Hematopoietic multipotent progenitor cell treated with erythropoietin and hydrocortisone succinate and interleukin-3 and kit ligand, for 17 days (in vitro differentiated cells): ENCODE results near the gene CTTNBP2.

ENCODE experiments used
- DNase-seq: peaks from one replicate; pipeline ENCODE4 v3.0.0-alpha.2; 2015; ENCODE audit warnings: low spot score

Gene CTTNBP2

DNA sequence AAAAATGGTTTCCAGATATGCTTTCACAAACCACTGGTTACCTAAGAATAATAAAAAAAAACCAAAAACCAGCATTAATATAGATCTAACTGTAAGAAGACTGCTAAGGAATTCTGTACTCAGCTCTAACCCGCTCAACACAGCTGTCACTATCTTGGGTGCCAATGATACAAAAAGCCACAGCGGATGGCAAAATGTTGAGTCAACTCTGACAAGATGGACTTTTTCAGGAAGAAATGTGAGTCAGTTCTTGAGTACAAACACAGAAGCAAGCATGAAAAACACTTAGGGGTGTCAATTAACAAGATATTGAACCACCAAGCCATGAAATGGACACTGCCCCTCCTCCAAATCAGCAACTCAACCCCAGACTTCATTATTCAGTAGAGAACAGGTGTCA, 55.0 kb downstream of the CTTNBP2 start:
- DNase-seq: no peak

DNA sequence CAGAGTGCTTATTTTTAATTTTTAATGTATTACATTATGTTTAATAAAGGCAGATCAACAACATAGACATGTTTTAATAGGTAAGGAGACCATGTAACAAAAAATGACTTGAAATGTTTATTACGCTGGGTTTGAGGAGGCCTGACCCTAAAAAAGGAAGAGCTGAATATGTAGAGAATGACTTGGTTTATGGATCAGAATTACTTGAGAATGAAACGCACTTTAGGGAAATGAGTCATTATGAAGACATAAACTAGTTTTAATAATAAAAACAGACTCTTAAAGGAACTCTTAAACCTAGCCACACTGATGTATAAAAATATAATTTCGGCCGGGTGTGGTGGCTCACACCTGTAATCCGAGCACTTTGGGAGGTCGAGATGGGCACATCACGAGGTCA, 56.5 kb downstream of the CTTNBP2 start:
- DNase-seq: no peak

DNA sequence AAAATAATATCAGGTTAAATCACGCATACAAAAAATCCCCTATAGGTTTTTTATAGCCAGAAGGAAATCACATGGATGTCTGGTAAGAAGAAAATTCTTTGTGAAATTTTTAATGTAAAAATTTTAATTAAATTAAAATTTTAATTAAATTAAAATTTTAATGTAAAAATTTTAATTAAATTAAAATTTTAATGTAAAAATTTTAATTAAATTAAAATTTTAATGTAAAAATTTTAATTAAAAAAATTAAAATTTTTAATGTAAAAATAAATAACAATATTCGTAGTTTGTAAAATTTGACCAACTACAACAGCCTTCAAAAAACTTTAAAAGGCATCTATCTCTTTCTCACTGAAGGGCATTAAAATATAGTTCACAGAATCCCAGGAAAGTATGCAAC, 61.5 kb downstream of the CTTNBP2 start:
- DNase-seq: no peak

DNA sequence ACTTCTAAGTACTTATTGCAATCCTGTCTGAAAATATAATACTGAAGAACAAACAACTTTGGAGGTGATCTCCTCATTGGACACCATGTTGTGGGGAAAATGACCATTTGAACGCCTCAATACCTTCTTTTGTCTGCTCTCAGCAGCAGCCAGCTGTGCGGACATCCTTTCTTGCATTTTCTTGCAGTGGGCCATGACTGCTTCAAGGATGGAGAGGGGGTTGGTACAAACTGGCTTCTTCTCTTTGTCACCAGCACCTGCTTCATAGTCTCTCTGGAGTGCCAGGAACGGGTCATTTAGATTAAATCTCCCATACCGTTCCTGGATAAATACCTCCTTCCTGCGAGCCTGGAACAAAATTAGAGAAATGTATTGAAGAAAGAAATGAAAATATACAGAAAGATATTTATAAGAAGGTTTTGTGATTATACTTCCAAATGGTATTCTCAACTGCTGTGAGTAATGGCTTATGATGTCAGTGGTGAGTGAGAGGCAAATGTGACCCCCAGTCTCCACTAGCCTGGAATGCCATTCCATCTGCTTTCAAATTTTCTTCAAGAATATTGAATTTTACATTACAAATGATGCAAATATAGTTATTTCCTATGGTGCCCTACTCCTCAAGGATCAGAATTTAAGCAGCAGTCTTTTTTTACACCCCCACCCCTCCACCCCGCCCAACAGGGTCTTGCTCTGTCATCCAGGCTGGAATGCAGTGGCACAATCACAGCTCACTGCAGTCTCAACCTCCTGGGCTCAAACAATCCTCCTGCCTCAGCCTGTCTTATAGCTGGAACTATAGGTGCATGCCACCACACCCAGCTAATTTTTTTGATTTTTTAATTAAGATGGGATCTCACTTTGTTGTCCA, 62.4 kb downstream of the CTTNBP2 start:
- no peak for DNase-seq

DNA sequence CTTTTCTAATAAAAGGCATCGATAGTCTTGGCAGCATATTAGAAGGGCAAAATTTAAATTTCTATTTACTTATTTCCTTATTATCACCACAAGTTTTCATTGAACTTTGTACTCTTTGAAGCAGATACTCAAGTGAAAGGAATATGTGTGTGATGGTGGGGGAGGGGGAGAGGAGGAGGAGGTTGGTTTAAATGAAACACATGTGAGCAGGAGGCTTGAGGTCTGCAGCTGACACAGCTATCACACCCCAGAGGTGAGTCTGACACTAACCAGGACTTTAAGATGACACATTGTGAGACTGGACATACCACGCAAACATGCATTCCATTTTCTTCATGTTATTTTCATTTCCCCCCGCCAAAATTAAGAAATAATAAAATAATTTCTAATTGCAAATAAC, 63.3 kb downstream of the CTTNBP2 start:
- no peak for DNase-seq

DNA sequence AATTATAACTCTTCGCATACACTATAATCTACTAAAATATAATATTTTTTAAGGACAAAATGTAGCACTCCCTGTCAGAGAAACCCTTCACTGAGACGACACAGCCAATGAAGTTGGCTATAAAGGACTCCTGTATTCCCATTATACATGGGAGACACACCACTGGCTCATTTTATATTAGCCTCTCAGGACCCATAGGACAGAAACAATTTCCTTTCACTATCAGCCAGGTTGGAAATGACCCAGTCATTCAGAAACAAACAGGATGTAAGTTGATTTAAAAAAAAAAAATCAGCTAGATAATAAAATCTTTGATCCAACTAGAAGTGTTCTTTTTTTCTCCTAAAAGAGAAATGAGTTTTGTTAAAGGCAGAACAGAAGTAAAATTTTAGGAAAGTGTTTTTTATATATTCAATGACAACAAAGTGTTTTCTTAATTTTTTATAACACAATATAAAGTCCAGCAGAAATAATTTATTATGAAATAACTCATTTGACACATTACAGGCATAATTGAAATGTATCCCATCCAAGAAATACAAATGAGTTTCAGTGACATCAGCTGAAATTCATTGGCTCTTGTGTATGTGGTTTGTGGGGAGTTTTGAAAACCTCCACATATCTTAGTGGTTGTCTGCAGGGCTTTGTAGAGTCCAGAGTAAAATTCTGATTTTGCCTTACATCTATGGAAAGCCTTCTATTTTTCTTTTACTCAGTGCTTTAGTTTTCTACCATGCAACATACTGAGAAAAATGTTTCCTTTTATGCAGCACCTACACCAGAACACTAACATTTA, 64.1 kb downstream of the CTTNBP2 start:
- DNase-seq: no peak

DNA sequence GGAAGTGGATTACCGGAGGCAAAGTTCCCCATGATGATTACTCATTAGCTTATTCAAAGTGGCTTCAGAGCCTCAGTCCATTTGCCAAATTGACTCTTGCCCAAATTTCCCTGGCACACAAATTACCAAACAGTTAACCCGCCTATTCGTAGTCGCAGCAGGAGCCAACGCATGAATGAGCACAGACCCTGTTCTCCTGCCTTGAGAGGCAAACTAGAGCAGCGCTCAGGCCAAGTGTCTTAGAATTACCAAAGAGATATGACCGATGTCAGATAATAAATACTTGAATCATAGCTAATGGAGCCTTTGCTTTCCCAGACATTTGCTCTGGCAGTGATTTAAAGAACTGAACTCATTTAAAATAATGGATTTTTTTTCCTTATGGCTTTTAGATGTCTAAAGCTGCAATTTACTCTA, 64.9 kb downstream of the CTTNBP2 start:
- no peak for DNase-seq

DNA sequence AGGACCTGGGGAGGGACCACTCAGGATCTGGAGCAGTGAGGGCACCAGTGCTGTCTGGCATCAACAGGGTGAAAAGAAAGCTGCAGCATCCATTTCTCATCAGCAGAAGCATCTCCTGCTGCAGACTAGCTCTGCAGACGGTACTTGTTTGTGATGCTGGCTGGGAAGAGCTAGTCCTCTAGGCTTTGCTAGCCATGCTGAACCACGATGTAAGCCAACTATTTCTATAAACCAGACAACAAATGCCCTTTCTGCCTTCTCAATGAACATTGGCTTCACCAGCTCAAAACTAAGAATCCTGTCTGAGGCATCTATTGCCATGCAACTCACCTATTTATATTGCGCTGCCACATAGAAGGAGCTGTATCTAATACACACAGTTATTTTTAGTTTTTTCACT, 65.6 kb downstream of the CTTNBP2 start:
- no peak for DNase-seq

DNA sequence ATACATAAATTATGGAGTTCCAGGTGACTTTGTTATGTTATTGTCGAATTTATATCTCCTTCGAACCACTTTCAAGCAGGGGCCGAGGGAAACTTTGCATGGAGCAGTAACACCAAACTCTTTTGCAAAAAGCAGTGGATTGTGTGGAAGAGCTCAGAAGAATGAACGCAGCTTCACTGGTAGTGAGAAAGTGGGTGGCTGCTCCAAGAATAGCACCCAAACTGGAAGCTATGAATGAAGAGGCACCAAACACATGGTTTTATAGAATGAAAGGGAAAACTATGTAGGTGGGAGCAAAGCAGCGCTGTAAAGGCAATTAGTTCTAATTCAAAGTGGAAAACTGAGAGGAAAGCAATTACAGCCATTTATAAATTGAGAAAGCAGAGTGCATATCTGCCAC, 67.2 kb downstream of the CTTNBP2 start:
- DNase-seq: no peak

DNA sequence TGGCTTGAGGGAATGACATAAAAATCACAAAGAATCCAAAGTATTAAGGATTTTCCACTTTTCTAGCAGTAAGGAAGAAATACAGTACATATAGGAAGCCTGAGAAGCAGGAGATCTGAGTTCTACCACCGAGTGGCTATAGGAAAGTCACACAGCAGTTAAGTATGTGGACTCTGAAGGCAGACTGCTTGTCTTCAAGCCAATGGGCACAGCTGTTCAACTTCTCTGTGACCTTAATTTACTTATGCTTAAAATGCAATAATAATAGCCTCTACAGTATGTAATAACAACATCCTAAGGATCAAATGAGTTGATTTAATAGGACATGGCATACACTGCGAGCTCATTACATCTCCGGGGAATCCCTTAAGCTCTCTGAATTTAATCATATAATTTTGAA, 68.0 kb downstream of the CTTNBP2 start:
- no peak for DNase-seq

DNA sequence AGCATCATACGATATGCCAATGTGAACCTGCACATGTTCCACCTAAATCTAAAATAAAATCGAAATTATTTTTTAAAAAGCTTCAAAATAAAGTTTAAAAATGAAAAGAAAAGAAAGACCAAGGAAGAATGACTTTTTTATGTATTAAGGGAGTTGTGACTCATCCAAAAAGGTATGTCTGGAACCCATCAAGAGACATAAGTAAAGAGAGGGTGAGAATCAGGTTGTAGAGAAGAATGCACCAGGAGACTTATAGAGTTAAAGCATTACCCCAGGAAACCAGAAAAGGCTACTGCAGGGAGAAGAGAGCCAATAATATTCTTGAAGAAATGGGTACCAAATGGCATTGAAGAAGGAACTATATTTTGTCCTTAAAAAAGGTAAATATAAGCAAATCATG, 69.8 kb downstream of the CTTNBP2 start:
- no peak for DNase-seq

DNA sequence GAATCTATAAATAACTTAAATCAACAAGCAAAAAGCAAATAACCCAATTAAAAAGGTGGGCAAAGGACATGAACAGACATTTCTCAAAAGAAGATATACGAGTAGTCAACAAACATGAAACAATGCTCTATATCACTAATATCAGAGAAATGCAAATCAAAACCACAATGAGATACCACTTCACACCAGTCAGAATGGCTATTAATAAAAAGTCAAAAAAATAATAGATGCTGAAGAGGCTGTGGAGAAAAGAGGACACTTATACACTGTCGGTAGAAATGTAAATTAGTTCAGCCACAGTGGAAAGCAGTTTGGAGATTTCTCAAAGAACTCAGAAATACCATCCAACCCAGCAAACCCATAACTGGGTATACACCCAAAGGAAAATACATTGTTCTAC, 70.6 kb downstream of the CTTNBP2 start:
- DNase-seq: no peak

DNA sequence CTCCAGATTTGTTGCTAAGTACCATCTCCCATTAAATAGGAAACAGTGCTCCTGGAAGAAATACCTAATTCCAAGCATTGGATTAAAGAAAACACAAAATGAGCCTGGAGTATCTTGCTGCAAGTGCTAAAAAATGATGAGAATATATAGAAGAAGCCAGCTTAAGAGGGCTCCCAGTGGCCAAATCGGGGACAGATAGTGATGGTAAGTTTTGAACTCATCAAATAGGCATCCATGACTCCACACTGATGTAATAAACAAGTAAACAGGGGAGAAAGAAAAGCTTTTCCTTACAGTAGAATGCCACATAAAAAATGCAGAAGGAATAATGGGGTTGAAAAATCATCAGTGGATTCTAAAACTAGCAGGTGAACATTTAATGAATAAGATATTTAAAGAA, 72.4 kb downstream of the CTTNBP2 start:
- no peak for DNase-seq

DNA sequence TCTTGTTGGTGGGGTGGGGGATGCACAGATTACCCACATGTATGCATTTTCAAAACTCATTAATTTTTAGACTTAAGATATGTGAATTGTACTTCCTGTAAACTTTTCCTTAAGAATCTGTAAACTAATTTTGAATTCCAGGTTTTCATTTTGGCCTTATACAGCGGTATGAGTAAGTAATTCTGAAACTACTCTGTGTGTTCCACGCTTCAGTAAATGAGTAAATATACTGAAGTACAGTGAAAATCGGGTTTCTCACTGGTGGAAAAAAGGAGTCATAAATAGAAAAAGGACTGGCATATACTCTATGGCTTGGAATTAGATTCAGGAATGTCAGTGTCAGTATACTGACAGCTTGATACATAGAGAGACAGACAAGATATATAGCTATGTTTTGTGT, 72.8 kb downstream of the CTTNBP2 start:
- DNase-seq: no peak

DNA sequence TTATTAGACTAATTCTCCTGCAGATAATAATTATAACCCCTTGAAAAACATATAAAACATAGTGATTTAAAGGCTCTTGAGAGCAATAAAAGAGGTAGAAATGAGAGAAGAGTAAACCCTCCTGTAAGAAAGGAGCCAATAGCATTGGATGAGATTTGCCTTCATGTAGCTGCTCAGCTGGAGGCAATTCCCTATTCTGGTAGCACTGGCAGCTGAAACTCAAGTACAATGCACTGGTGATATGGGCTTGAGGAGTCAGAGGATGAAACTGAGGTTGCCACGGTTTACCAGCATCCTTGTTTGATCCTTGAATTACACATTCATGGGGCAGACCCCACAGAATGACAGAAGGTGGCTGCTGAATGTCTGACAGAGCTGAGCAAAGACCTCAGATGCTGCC, 76.4 kb downstream of the CTTNBP2 start:
- DNase-seq: no peak

DNA sequence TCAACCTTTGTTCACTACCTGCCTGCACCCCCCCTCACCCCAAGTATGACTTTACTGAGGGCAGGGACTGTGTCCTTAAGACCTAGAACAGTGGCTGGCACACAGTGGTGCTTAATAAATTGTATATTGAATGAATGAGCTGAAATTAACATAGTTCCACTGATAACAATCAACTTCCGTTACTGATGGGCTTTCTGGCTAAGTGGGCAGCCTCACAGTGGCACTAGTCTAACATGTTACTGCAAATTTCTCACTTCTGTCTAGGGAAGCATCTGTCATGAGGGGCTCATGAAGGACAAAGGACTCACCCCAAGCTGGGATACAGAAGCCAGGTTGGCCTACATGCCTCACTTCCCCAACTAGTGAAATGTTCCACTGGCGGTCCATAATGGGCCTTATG, 79.3 kb downstream of the CTTNBP2 start:
- DNase-seq: no peak

DNA sequence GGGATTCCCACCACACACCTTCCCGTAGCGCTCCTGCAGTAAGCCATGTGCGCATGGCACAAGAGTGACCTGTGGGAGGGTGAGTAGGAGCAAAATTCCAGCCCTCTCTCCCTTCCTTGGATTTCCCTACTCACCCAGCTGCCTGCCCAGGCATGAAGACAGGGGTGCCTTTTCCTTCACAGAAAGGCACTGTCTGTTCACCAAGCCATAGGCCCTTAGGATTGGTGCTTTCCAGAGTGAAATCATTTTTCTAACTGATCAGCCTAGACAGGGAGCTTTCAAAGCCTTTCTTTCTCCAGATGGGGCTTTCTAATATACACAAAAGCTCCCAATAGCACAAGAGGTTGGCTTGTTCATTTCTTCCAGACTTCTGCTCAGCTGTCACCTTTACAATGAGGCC, 79.7 kb downstream of the CTTNBP2 start:
- DNase-seq: no peak

DNA sequence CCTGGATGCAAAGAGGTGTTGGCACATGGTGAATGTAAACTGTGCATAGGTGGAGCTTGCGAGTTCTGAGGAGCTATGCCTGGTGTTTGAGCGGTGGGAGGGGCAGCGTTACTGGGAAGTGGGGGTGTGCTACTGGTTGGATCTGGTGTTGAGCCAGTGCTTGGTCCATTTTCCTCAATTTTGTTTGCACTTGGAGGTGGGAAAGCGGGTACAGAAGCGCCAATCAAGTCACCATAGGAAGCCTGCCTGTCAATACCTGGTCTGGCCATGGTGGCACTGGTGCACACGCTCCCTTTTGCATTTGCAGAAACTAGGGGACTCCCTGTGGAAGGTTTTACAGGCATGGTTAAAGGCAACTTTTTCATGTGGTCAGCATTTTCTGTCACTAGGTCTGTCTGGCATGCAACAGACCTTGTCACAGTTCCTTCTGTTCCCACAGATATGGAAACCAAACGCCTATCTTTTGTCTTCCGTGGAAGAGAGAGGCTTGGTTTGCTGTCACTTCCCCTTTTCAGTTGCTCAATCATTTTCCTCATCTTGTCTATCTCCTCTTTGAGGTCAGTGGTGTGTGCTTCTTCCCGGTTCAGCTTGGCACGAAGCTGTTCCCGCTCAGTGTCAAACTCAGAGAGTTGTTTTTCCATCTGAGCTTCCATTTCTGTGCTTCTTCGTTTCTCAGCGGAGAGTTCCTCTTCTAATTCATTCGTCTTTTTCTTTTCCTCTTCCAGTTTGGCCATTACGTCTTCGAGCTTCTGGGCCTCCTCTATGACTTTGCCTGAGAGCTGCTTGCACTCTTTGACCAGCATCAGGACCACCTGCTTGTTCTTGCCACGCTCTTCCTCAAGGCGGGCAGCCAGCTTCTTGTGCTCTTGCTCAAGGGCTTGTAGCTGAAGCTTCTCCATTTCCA, 81.1 kb downstream of the CTTNBP2 start:
- no peak for DNase-seq

DNA sequence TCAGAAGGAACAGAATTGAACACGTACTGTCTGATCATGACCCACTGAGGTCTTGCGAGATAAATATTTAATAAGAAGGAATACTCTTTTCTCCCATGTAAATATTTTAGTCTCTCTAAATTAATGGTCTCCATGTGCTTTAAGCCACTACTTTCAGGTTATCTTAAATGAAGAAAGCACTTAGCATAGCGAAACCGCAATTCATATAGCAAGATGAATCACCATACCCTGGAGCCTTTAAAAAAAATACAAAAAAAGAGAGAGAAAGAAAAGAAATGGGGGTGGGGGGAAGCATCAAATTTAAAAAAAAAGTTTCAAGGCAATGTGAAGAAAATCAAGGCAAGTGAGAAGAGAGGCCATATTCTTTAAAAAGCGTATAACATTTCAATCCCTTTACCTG, 82.5 kb downstream of the CTTNBP2 start:
- no peak for DNase-seq

DNA sequence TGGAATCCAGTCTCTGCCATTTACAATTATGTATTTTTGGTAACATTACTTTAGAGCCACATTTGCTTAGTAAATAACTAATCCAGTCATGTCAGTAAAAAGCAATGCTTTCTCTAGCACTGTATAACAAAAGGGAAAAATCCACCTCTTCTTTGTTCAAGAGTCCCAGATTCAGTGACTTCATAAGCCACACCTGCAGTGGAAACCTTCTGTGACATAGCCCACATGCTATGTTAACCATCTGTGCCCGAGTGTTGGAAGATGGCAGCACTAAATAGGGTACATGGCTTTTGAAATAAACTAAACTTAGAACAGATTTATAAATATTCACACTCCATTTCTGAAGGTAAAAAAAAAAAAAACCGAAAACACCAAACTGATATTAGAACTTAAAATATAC, 83.0 kb downstream of the CTTNBP2 start:
- DNase-seq: no peak

DNA sequence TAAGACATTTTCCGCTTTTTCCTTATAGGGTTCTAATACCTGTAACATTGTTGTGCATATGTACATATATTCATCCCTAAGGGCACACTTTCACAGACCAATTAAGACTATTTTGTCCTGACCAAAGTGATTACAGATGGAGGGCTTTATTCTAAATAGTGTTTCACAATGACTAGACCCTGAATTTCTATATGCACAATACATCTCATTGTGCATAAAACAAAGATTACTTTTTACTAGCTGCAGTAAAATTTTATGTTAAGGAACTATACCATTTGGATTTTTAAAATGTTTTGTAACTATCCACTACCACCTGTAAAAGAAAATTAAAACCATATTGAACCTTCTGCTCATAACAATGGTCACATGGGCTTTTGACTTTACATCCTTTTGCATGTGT, 87.8 kb downstream of the CTTNBP2 start:
- DNase-seq: no peak

DNA sequence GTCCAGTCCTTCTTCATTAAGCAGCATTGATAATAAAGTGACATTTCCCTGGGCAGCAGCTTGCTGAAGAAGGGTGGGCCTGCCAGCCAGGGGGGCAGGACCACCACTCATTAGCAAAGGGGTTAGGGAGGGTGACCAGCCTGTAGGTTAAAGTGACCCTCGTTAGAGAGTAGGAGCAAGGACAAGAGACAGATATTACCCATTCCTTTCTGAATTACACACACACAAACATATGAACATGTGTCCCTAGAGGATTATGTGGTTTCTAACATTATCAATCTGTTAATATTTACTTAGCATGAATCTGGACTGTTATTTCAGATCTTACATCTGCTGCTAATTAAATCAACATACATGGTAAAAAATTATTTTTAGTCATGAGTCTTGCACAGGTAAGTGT, 88.9 kb downstream of the CTTNBP2 start:
- no peak for DNase-seq

DNA sequence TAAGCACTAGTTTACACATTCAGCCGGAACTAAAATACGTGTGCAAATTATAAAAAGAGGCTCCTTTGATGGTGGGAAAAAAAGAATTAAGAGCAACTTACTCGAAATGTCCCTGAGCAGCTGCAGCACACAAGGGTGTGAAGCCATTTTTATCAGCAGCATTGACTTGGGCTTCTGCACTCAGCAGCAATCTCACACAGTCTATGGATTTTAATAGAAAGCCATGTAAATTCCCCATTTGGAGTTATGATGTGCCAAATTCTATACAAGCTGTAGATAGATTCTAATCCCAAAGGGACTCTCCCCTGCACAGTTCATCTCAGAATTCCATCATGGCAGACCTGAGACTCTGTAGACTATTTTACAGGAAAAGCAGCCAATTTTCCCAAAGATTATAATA, 90.5 kb downstream of the CTTNBP2 start:
- no peak for DNase-seq
